Measurements from ENCODE around the gene DDOST. TPM values are rescaled to one million over a fixed set of nuclear protein-coding genes. Genes with fewer than 3 reads are reported as not detected.

Gene DDOST
- total and polyA plus RNA-seq, 2 experiments from 2014 or later = 151 to 270 TPM

GRCh38 chr1:20666804-20667203 lies 5.6 kb upstream of the DDOST start:
- H3K4me1 Mint-ChIP-seq = peaks cover 9% of the 10 kb centered on the region
- no peaks in the 10 kb centered on the region for H3K9me2 ChIP-seq (ENCODE audit: insufficient read depth)
- H3K27me3 Mint-ChIP-seq (ENCODE audit: insufficient read depth, low read depth, poor library complexity) = peaks cover 5% of the 10 kb centered on the region
- H3K9me3 Mint-ChIP-seq = no peaks in the 10 kb centered on the region; the same call in 2 of the 3 replicates
- no peak for DNase-seq (ENCODE audit: low spot score)
- no peak for TF ChIP-seq POLR2AphosphoS5 (IDR thresholded peaks at IDR 0.05; ENCODE audit: low read depth)
- TF ChIP-seq ETS1 (IDR thresholded peaks at IDR 0.05) = no peak
- no peak for TF ChIP-seq STAT1 (IDR thresholded peaks at IDR 0.05; ENCODE audit: unreplicated experiment)
- TF ChIP-seq JUNB (IDR thresholded peaks at IDR 0.05; ENCODE audit: unreplicated experiment) = no peak
- no peak for TF ChIP-seq EZH2phosphoT487 (IDR thresholded peaks at IDR 0.05; ENCODE audit: unreplicated experiment)
- no peak for TF ChIP-seq REST (IDR thresholded peaks at IDR 0.05; ENCODE audit: unreplicated experiment)
- H4K20me1 ChIP-seq (replicated peaks; ENCODE audit: insufficient read depth) = no peaks in the 10 kb centered on the region
- no peak overlapping the region for H3K27ac Mint-ChIP-seq
- no peak; the same call in 2 of the 3 replicates for ATAC-seq
- no peaks in the 10 kb centered on the region; the same call in 1 of the 2 replicates for H3K79me2 ChIP-seq (replicated peaks; ENCODE audit: insufficient read depth)
- H3F3A ChIP-seq (replicated peaks; ENCODE audit: low read depth) = no peaks in the 10 kb centered on the region
- no peak overlapping the region for H3K4me2 ChIP-seq
- H3K4me1 ChIP-seq (ENCODE audit: insufficient read depth) = peaks cover 4% of the 10 kb centered on the region; the same call in 1 of the 2 replicates
- no peaks in the 10 kb centered on the region for H3K27me3 ChIP-seq (ENCODE audit: insufficient read depth)
- 0 out of 2 replicates have a peak, but pooled peaks cover 5% of the 10 kb centered on the region for H3K36me3 ChIP-seq (ENCODE audit: insufficient read depth)
- H3K27ac ChIP-seq (ENCODE audit: low read depth) = no peak overlapping the region
- no peak overlapping the region for H2AFZ ChIP-seq
- no peak overlapping the region; the same call in 2 of the 3 replicates for H3K4me3 Mint-ChIP-seq
- peaks cover 3% of the 10 kb centered on the region; the same call in 2 of the 3 replicates for H3K36me3 Mint-ChIP-seq (ENCODE audit: low read depth)
- no peak overlapping the region for H3K4me3 ChIP-seq

- Histone ChIP-seq H3K79me2 (replicated peaks; ENCODE audit: insufficient read depth) (no peaks in the 10 kb centered on the region; the same call in 1 of the 2 replicates), H3K4me2 (no peak overlapping the region), H3K4me1 (ENCODE audit: insufficient read depth) (peaks cover 4% of the 10 kb centered on the region; the same call in 1 of the 2 replicates), H4K20me1 (replicated peaks; ENCODE audit: insufficient read depth) (no peaks in the 10 kb centered on the region), H3K4me3 (no peak overlapping the region), H3K27ac (ENCODE audit: low read depth) (no peak overlapping the region), H3K9me2 (ENCODE audit: insufficient read depth) (no peaks in the 10 kb centered on the region), H2AFZ (no peak overlapping the region), H3F3A (replicated peaks; ENCODE audit: low read depth) (no peaks in the 10 kb centered on the region), H3K27me3 (ENCODE audit: insufficient read depth) (no peaks in the 10 kb centered on the region), H3K36me3 (ENCODE audit: insufficient read depth) (no peaks in the 10 kb centered on the region)
- TF ChIP-seq POLR2AphosphoS5 (IDR thresholded peaks at IDR 0.05; ENCODE audit: low read depth) = no peak
- no peak for DNase-seq (ENCODE audit: low spot score)
- no peak overlapping the region for H3K27ac Mint-ChIP-seq
- peaks cover 6% of the 10 kb centered on the region for H3K27me3 Mint-ChIP-seq (ENCODE audit: insufficient read depth, low read depth, poor library complexity)
- H3K4me3 Mint-ChIP-seq = no peak overlapping the region
- H3K4me1 Mint-ChIP-seq = peaks cover 9% of the 10 kb centered on the region
- ATAC-seq = no peak
- H3K36me3 Mint-ChIP-seq (ENCODE audit: low read depth) = peaks cover 3% of the 10 kb centered on the region; the same call in 2 of the 3 replicates
- no peaks in the 10 kb centered on the region; the same call in 2 of the 3 replicates for H3K9me3 Mint-ChIP-seq
Observed at GRCh38 chr1:20666146-20666545, 5.0 kb upstream of the DDOST start.

All from GM23338 (cell line).